K562 (cell line): Measurements from ENCODE around the gene C11orf98. TPM values are rescaled to one million over a fixed set of nuclear protein-coding genes. Genes with fewer than 3 reads are reported as not detected.

Source experiments
- HLTF ChIP-seq: fragments of 450-650 bp; IDR thresholded peaks from 2 replicates; pipeline ENCODE4 v1.6.1; 2016
- MCM2 ChIP-seq: fragments of 450-650 bp; IDR thresholded peaks from 2 replicates; pipeline ENCODE4 v1.6.1; 2017; ENCODE audit warnings: low read depth, mild to moderate bottlenecking
- NCOA1 ChIP-seq: fragments of 450-650 bp; IDR thresholded peaks from 2 replicates; pipeline ENCODE4 v1.6.1; 2016; ENCODE audit warnings: low read depth
- PCBP1 ChIP-seq: fragments of 200-400 bp; formaldehyde crosslinking; IDR thresholded peaks from 2 replicates; pipeline ENCODE4 v1.6.1; 2018; ENCODE audit warnings: mild to moderate bottlenecking, low read depth, low read length; ENCODE audit not compliant: poor library complexity, severe bottlenecking
- SRSF1 ChIP-seq: fragments of 200-400 bp; formaldehyde crosslinking; IDR thresholded peaks from 2 replicates; pipeline ENCODE4 v1.6.1; 2017; ENCODE audit warnings: mild to moderate bottlenecking, low read depth, low read length, moderate library complexity
- ZNF583 ChIP-seq: fragments of 250-450 bp; sonication (Bioruptor Pico); IDR thresholded peaks from 2 replicates; pipeline ENCODE4 v1.4.0; 2020
- polyA plus RNA-seq, 8 experiments: library from polyadenylated mRNA; depleted of rRNA in 4 of 8; stranded (reverse) in 5 of 8; unstranded in 3 of 8; fragments of >200 nt; fragmentation: Nextera tagmentation in 2 of 8; fragmentation: Illumina TruSeq in 1 of 8; extraction: Ambion mirVana in 2 of 8; extraction: Trizol in 1 of 8; gene quantifications; 2 replicates each; pipeline versions ENCODE4 v1.2.1 to v1.2.3, GENCODE V29; 2011 to 2014; ENCODE audit warnings: inconsistent platforms in 1 of 8, missing spikeins in 1 of 8
- total RNA-seq, 7 experiments: library from RNA; depleted of rRNA in 6 of 7; stranded (reverse); fragments of >200 nt in 6 of 7; fragmentation: Illumina TruSeq in 2 of 7; extraction: Trizol in 2 of 7; gene quantifications; 2 replicates each; pipeline versions ENCODE4 v1.2.1 to v1.2.3, GENCODE V29; 2011 to 2021; ENCODE audit warnings: low replicate concordance in 1 of 7
- TF ChIP-seq, protein P1 (sequence below): fragments of 450-650 bp; IDR thresholded peaks from 2 replicates; pipeline ENCODE4 v1.6.1; 2017; ENCODE audit warnings: antibody characterized with exemption
- TF ChIP-seq, protein P2 (sequence below): IDR thresholded peaks from 2 replicates; pipeline ENCODE4 v1.6.1; 2012; ENCODE audit warnings: low read depth, low read length, improper control_type of control experiment, borderline replicate concordance
- TF ChIP-seq, protein P3 (sequence below): IDR thresholded peaks from 2 replicates; pipeline ENCODE4 v1.6.1; 2011; ENCODE audit warnings: borderline replicate concordance, low read depth, mild to moderate bottlenecking, moderate library complexity, low read length; ENCODE audit not compliant: insufficient read depth, poor library complexity, severe bottlenecking
- TF ChIP-seq, protein P4 (sequence below): sonication (generic); formaldehyde crosslinking; IDR thresholded peaks from 2 replicates; pipeline ENCODE4 v1.8.1; 2022; ENCODE audit warnings: missing genetic modification reagents
- TF ChIP-seq, protein P5 (sequence below): fragments of 250-450 bp; sonication (Bioruptor Pico); IDR thresholded peaks from 2 replicates; pipeline ENCODE4 v1.4.0; 2020; ENCODE audit warnings: borderline replicate concordance
- TF ChIP-seq, protein P6 (sequence below): fragments of 250-450 bp; sonication (Bioruptor Pico); IDR thresholded peaks from 2 replicates; pipeline ENCODE4 v1.8.0; 2021; ENCODE audit warnings: moderate library complexity, mild to moderate bottlenecking, inconsistent platforms
- TF ChIP-seq, protein P7 (sequence below): fragments of 450-650 bp; formaldehyde crosslinking; IDR thresholded peaks from 2 replicates; pipeline ENCODE4 v1.4.0; 2022; ENCODE audit warnings: missing genetic modification characterization

The C11orf98 gene
- total and polyA plus RNA-seq, 9 of the 15 experiments (the other 6 are each of a cell fraction or from before 2014, with no cell fraction given) = 103 to 352 (median 218) TPM

DNA sequence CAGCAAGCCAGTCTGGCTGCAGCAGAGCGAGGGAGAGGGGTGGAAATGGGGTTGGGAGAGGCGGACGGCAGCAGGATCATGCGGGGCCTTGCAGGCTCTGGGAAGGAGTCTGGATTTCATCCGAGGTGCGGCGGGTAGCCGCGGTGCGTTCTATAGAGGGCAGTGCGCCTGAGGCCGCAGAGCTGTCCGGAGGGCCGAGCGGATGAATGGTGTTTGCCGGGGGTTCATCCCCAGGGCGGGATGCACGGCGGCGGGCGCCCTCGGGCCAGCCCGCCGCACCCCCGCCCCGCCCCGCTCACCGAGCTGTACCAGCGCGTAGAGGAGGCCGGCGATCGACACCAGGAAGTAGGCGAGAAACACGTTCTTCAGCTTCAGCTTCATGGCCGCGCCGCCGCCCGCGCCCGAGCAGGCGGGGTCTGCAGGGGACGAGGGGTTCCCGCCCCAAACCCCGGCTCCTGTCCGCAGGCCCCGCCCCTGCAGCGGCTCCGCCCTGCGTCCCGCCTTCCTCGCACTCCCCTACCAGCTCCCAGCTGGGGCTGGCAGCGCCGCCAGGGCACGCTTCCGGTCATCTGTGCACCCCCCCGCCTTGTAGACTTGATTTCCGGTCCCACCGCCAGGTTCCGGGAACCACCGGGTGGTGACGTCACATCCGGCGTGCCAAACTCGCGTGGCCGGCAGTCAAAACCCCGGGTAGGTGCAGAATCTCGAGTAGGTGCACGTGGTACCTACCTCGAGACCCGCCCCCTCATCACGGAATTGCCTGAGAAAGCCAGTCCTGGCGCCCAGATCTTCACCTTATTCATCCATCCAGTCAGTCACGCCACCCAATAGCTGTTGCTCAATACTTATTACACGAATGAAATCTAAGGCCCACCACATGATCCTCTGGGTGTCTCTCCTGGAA lies 43.2 kb downstream of the C11orf98 start, which contains the start of gene B3GAT3 (continued):
- TF ChIP-seq, protein P1, sequence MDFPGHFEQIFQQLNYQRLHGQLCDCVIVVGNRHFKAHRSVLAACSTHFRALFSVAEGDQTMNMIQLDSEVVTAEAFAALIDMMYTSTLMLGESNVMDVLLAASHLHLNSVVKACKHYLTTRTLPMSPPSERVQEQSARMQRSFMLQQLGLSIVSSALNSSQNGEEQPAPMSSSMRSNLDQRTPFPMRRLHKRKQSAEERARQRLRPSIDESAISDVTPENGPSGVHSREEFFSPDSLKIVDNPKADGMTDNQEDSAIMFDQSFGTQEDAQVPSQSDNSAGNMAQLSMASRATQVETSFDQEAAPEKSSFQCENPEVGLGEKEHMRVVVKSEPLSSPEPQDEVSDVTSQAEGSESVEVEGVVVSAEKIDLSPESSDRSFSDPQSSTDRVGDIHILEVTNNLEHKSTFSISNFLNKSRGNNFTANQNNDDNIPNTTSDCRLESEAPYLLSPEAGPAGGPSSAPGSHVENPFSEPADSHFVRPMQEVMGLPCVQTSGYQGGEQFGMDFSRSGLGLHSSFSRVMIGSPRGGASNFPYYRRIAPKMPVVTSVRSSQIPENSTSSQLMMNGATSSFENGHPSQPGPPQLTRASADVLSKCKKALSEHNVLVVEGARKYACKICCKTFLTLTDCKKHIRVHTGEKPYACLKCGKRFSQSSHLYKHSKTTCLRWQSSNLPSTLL = no peak
- TF ChIP-seq ZNF583 (CRISPR knock-in tag) = no peak
- peak; percentile 67 for TF ChIP-seq PCBP1
- TF ChIP-seq, protein P2, sequence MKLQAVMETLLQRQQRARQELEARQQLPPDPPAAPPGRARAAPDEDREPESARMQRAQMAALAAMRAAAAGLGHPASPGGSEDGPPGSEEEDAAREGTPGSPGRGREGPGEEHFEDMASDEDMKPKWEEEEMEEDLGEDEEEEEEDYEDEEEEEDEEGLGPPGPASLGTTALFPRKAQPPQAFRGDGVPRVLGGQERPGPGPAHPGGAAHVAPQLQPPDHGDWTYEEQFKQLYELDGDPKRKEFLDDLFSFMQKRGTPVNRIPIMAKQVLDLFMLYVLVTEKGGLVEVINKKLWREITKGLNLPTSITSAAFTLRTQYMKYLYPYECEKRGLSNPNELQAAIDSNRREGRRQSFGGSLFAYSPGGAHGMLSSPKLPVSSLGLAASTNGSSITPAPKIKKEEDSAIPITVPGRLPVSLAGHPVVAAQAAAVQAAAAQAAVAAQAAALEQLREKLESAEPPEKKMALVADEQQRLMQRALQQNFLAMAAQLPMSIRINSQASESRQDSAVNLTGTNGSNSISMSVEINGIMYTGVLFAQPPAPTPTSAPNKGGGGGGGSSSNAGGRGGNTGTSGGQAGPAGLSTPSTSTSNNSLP = 0 out of 2 replicates have a peak, but pooled peaks have one; percentile 21
- no peak for TF ChIP-seq HLTF
- TF ChIP-seq, protein P3, sequence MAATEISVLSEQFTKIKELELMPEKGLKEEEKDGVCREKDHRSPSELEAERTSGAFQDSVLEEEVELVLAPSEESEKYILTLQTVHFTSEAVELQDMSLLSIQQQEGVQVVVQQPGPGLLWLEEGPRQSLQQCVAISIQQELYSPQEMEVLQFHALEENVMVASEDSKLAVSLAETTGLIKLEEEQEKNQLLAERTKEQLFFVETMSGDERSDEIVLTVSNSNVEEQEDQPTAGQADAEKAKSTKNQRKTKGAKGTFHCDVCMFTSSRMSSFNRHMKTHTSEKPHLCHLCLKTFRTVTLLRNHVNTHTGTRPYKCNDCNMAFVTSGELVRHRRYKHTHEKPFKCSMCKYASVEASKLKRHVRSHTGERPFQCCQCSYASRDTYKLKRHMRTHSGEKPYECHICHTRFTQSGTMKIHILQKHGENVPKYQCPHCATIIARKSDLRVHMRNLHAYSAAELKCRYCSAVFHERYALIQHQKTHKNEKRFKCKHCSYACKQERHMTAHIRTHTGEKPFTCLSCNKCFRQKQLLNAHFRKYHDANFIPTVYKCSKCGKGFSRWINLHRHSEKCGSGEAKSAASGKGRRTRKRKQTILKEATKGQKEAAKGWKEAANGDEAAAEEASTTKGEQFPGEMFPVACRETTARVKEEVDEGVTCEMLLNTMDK = peak; percentile 67
- TF ChIP-seq, protein P4, sequence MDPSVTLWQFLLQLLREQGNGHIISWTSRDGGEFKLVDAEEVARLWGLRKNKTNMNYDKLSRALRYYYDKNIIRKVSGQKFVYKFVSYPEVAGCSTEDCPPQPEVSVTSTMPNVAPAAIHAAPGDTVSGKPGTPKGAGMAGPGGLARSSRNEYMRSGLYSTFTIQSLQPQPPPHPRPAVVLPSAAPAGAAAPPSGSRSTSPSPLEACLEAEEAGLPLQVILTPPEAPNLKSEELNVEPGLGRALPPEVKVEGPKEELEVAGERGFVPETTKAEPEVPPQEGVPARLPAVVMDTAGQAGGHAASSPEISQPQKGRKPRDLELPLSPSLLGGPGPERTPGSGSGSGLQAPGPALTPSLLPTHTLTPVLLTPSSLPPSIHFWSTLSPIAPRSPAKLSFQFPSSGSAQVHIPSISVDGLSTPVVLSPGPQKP = no peak
- TF ChIP-seq NCOA1 = peak; percentile 82; the same call in 1 of the 2 replicates
- TF ChIP-seq, protein P5, sequence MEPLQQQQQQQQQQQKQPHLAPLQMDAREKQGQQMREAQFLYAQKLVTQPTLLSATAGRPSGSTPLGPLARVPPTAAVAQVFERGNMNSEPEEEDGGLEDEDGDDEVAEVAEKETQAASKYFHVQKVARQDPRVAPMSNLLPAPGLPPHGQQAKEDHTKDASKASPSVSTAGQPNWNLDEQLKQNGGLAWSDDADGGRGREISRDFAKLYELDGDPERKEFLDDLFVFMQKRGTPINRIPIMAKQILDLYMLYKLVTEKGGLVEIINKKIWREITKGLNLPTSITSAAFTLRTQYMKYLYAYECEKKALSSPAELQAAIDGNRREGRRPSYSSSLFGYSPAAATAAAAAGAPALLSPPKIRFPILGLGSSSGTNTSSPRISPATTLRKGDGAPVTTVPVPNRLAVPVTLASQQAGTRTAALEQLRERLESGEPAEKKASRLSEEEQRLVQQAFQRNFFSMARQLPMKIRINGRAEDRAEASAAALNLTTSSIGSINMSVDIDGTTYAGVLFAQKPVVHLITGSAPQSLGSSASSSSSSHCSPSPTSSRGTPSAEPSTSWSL (CRISPR knock-in tag) = no peak
- TF ChIP-seq, protein P6, sequence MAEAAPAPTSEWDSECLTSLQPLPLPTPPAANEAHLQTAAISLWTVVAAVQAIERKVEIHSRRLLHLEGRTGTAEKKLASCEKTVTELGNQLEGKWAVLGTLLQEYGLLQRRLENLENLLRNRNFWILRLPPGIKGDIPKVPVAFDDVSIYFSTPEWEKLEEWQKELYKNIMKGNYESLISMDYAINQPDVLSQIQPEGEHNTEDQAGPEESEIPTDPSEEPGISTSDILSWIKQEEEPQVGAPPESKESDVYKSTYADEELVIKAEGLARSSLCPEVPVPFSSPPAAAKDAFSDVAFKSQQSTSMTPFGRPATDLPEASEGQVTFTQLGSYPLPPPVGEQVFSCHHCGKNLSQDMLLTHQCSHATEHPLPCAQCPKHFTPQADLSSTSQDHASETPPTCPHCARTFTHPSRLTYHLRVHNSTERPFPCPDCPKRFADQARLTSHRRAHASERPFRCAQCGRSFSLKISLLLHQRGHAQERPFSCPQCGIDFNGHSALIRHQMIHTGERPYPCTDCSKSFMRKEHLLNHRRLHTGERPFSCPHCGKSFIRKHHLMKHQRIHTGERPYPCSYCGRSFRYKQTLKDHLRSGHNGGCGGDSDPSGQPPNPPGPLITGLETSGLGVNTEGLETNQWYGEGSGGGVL = no peak
- no peak for TF ChIP-seq SRSF1
- no peak for TF ChIP-seq MCM2
- TF ChIP-seq, protein P7, sequence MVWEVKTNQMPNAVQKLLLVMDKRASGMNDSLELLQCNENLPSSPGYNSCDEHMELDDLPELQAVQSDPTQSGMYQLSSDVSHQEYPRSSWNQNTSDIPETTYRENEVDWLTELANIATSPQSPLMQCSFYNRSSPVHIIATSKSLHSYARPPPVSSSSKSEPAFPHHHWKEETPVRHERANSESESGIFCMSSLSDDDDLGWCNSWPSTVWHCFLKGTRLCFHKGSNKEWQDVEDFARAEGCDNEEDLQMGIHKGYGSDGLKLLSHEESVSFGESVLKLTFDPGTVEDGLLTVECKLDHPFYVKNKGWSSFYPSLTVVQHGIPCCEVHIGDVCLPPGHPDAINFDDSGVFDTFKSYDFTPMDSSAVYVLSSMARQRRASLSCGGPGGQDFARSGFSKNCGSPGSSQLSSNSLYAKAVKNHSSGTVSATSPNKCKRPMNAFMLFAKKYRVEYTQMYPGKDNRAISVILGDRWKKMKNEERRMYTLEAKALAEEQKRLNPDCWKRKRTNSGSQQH = no peak
